Glutamatergic neuron (in vitro differentiated cells): Measurements from ENCODE around the gene FBXW2. TPM values are rescaled to one million over a fixed set of nuclear protein-coding genes. Genes with fewer than 3 reads are reported as not detected.
A peak's percentile ranks its signal among the peaks of the same experiment; 100 is the strongest.

ENCODE experiments used
- DNase-seq: peaks from one replicate; pipeline ENCODE4 v3.0.0; 2022
- H3K27ac Mint-ChIP-seq: one replicate; pipeline ENCODE4 v1.8.0; 2020; ENCODE audit warnings: mild to moderate bottlenecking, mixed read lengths, inconsistent platforms; ENCODE audit not compliant: unreplicated experiment
- H3K27me3 Mint-ChIP-seq: one replicate; pipeline ENCODE4 v1.8.0; 2020; ENCODE audit warnings: mild to moderate bottlenecking, moderate library complexity, mixed read lengths, inconsistent platforms; ENCODE audit not compliant: unreplicated experiment
- H3K36me3 Mint-ChIP-seq: one replicate; pipeline ENCODE4 v1.8.0; 2020; ENCODE audit warnings: mild to moderate bottlenecking, mixed read lengths, inconsistent platforms; ENCODE audit not compliant: unreplicated experiment
- H3K4me1 Mint-ChIP-seq: one replicate; pipeline ENCODE4 v1.8.0; 2020; ENCODE audit warnings: mild to moderate bottlenecking, low read depth, mixed read lengths, inconsistent platforms; ENCODE audit not compliant: unreplicated experiment
- H3K4me3 Mint-ChIP-seq: one replicate; pipeline ENCODE4 v1.8.0; 2020; ENCODE audit warnings: mild to moderate bottlenecking, mixed read lengths, inconsistent platforms; ENCODE audit not compliant: unreplicated experiment
- H3K9me3 Mint-ChIP-seq: one replicate; pipeline ENCODE4 v1.8.0; 2020; ENCODE audit warnings: mild to moderate bottlenecking, moderate library complexity, mixed read lengths, inconsistent platforms; ENCODE audit not compliant: unreplicated experiment
- CTCF ChIP-seq: fragments of 200-600 bp; sonication (generic); IDR thresholded peaks from one replicate; pipeline ENCODE4 v1.5.0; 2021; ENCODE audit not compliant: partially characterized antibody, unreplicated experiment
- total RNA-seq: library from RNA; stranded (reverse); fragmentation: NEBNext Ultra II Directional; extraction: Animal tissue kit (Norgen Biotek cat#: 25700); gene quantifications from one replicate; pipeline ENCODE4 v1.2.1, GENCODE V29; 2021; ENCODE audit not compliant: unreplicated experiment

The FBXW2 gene
- total RNA-seq, 1 donor from 2014 or later, result 67.2 TPM

- TF ChIP-seq CTCF, result no peak
- Mint-ChIP-seq H3K27me3 (peaks cover 6% of the 10 kb centered on the region), H3K4me3 (peak overlapping the region; percentile 76), H3K9me3 (peaks cover 4% of the 10 kb centered on the region), H3K36me3 (peaks cover 5% of the 10 kb centered on the region), H3K27ac (peak overlapping the region; percentile 69), H3K4me1 (peaks cover 14% of the 10 kb centered on the region)
- peak; percentile 47 for DNase-seq
Observed at GRCh38 chr9:120715389-120715924, 77.8 kb downstream of the FBXW2 start.

DNA sequence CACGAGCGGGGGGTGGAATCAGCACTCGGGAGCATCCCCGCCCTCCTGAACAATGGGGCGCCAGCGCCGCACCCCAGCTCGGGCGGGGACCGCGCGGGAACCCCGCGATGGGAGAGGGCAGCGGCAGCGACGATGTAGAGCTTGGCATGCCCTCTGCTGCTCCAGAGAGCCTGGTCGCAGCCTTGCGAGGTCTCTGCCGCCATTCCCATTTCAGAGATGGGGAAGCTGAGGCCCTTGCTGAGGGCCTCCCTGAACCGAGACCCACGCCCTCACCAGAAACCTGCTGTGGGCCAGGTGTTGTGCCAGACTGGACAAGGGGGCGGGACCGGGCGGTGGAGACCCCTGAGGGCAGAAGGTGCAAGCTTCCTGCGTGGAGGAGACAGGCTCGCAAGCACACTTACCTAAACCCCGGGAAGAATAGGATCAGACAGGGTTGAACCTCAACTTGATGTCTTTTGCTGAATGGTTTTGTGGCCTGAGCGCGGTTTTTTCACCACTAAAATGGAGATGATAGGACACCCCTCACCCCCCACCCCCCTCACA, 78.3 kb downstream of the FBXW2 start:
- Mint-ChIP-seq H3K27me3 (peaks cover 6% of the 10 kb centered on the region), H3K9me3 (peaks cover 4% of the 10 kb centered on the region), H3K4me3 (peak overlapping the region; percentile 76), H3K27ac (peak overlapping the region; percentile 69), H3K4me1 (peaks cover 14% of the 10 kb centered on the region), H3K36me3 (peaks cover 5% of the 10 kb centered on the region)
- TF ChIP-seq CTCF, result no peak
- peak; percentile 24 for DNase-seq

- Mint-ChIP-seq H3K4me3 (peak within 1 kb of the TSS; percentile 96), H3K27ac (peak within 1 kb of the TSS; percentile 78), H3K4me1 (peaks cover 14% of the 10 kb centered on the region), H3K27me3 (peaks cover 5% of the 10 kb centered on the region), H3K9me3 (peaks cover 4% of the 10 kb centered on the region), H3K36me3 (peaks cover 5% of the 10 kb centered on the region)
- DNase-seq, result peak; percentile 98
- TF ChIP-seq CTCF, result no peak
Observed at GRCh38 chr9:120714088-120714845, 78.9 kb downstream of the FBXW2 start, which contains the start of gene MEGF9. TSS of gene MEGF9 (minus strand) at chr9:120714470. CDS start at chr9:120714358, 112 bp downstream.

DNA sequence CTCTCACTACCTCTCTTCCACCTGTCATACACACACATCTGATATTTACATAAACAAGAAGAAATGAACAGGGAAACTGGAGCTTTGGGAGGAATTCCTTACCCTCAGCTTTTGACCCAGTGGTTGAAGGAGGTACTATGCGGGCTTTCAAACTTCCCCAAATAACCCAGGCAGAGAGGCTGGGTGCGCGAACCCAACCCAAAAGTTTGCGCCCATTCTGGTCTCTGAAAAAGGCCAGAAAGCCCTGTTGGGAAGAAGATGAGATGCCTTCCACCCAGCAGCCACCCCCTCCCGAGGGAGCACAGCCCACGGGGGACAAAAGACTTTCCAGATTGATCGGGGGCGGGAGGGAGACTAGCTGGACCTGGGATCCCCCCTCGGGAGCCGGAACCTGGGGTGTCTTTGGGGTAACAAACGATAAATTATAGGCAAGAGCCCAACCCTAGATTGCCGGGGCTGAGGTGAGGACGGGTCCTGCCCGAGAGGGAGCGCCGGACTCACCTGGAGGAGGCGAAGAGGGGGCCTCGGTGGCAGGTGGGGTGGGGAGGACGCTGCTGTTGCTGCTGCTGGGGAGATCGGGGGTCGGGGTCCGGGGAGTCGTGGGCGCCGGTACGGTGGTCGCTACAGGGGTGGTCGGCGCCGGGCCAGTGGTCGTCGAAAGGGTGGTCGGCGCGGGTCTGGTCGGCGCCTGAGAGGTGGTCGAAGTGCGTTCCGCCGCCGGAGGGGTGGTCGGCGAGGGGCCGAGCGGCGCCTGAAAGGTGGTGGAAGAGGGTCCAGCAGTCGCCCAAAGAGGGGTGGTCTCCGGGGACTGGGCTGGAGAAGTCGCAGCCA, 79.7 kb downstream of the FBXW2 start:
- peaks cover 4% of the 10 kb centered on the region for H3K9me3 Mint-ChIP-seq
- no peak overlapping the region for H3K27ac Mint-ChIP-seq
- H3K4me3 Mint-ChIP-seq, result peak overlapping the region; percentile 96
- peaks cover 5% of the 10 kb centered on the region for H3K36me3 Mint-ChIP-seq
- H3K27me3 Mint-ChIP-seq, result peaks cover 4% of the 10 kb centered on the region
- peak; percentile 57 for DNase-seq
- peaks cover 14% of the 10 kb centered on the region for H3K4me1 Mint-ChIP-seq
- no peak for TF ChIP-seq CTCF
